ENCODE measurements around the gene CX3CL1. TPM values are rescaled to one million over a fixed set of nuclear protein-coding genes. Genes with fewer than 3 reads are reported as not detected.

Gene CX3CL1
- polyA plus RNA-seq: 0.45 to 0.71 TPM (median 0.47 TPM) in 3 replicates
- not detected for polyA plus RNA-seq (2011; ENCODE audit: low read depth)
- 0.22 and 0.42 TPM in 2 replicates for polyA plus RNA-seq (2011; cell fraction: cytosol; rRNA removed)
- 0.83 and 1.3 TPM in 2 replicates for polyA plus RNA-seq (2011; cell fraction: nucleus; rRNA removed)
- polyA plus RNA-seq (2012; ENCODE audit: low replicate concordance): 0.14 and 0.76 TPM in 2 replicates
- polyA minus RNA-seq: 0.40 to 0.48 TPM (median 0.43 TPM) in 3 replicates
- polyA minus RNA-seq (2011; cell fraction: cytosol; rRNA and poly(A)+ RNA removed): 0.58 TPM
- 0.21 and 0.93 TPM in 2 replicates for polyA minus RNA-seq (2011; cell fraction: nucleus; rRNA and poly(A)+ RNA removed)

DNA sequence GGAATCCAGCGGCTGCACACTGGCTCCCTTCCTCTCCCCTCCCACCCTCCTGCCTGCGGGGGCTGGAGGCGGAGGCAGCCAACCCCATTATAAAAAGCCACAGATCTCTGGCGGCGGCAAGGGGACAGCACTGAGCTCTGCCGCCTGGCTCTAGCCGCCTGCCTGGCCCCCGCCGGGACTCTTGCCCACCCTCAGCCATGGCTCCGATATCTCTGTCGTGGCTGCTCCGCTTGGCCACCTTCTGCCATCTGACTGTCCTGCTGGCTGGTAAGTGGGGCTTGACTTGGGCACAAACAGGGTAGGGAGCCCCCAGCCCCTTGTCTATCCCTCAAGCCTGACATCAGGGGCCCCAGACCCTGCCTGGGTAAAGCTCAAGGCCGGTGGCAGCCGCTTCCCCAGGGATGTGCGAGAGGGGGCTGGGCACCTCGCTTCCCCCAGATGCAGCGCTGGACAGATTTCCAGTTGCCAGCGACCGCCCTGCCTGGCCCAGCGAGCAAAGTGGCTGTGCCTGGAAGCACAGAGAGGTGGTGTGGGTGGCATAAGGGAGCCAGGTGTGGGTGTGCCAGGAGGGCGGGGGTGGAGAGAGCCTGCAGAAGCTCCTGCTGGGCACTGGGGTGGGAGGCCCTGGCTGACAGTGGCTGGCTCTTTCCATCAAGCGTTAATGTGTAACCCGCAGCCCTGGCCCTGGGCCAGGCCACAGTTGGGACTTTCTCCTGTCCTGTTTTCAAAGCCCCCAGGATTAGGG, at the start of gene CX3CL1:
Gene CX3CL1, plus strand, starts transcription at position 119 of the 745 bp plus-strand sequence. Its CDS starts 79 bp downstream, at position 198.
- H3K27ac ChIP-seq (ENCODE audit: control insufficient read depth, insufficient read depth, low read length): no peak within 1 kb of the TSS
- peak within 1 kb of the TSS in 1 of 3 experiments; percentile 29 for H3K4me3 ChIP-seq (ENCODE audit: control insufficient read depth in 2 of 3, extremely low read depth in 1 of 3, insufficient read depth in 2 of 3, low read depth in 1 of 3, low read length in 3 of 3)
- peak within 1 kb of the TSS; percentile 41 for H3K4me2 ChIP-seq (ENCODE audit: control insufficient read depth, extremely low read depth, insufficient read depth, low read depth, low read length)
- no peaks in the 10 kb centered on the region for H3K9me3 ChIP-seq (ENCODE audit: control insufficient read depth, low read depth, low read length)
- H4K20me1 ChIP-seq (ENCODE audit: control insufficient read depth, extremely low read depth, insufficient read depth, low read length): no peaks in the 10 kb centered on the region
- FAIRE-seq (no peak), DNase-seq (ENCODE audit: low read depth, low spot score) (no peak)
- H2AFZ ChIP-seq (ENCODE audit: control insufficient read depth, low read length): peak within 1 kb of the TSS; percentile 42
- no peaks in the 10 kb centered on the region for H3K27me3 ChIP-seq (ENCODE audit: control insufficient read depth, extremely low read depth, insufficient read depth, low read length)
- H3K9ac ChIP-seq (ENCODE audit: control insufficient read depth, extremely low read depth, insufficient read depth, low read length): peak within 1 kb of the TSS; percentile 13
- H3K36me3 ChIP-seq (ENCODE audit: control insufficient read depth in 2 of 2, extremely low read depth in 1 of 2, insufficient read depth in 2 of 2, low read length in 2 of 2): no peaks in the 10 kb centered on the region
- H3K79me2 ChIP-seq (ENCODE audit: control insufficient read depth, insufficient read depth, low read length): no peaks in the 10 kb centered on the region
- TF ChIP-seq, protein P1, sequence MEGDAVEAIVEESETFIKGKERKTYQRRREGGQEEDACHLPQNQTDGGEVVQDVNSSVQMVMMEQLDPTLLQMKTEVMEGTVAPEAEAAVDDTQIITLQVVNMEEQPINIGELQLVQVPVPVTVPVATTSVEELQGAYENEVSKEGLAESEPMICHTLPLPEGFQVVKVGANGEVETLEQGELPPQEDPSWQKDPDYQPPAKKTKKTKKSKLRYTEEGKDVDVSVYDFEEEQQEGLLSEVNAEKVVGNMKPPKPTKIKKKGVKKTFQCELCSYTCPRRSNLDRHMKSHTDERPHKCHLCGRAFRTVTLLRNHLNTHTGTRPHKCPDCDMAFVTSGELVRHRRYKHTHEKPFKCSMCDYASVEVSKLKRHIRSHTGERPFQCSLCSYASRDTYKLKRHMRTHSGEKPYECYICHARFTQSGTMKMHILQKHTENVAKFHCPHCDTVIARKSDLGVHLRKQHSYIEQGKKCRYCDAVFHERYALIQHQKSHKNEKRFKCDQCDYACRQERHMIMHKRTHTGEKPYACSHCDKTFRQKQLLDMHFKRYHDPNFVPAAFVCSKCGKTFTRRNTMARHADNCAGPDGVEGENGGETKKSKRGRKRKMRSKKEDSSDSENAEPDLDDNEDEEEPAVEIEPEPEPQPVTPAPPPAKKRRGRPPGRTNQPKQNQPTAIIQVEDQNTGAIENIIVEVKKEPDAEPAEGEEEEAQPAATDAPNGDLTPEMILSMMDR (optimal IDR thresholded peaks at IDR 0.05 in 1 of 3, IDR thresholded peaks at IDR 0.05 in 1 of 3, conservative IDR thresholded peaks at IDR 0.05 in 1 of 3; ENCODE audit: extremely low read depth in 1 of 3, insufficient read depth in 2 of 3, low read length in 3 of 3): no peak
- TF ChIP-seq EZH2 (IDR thresholded peaks at IDR 0.05; ENCODE audit: low read length): no peak
- dilution Hi-C loops (cut with MboI; ENCODE audit: extremely low pct_ligation_motif_present, low sequenced_read_pairs): no loop called here
- H3K9me1 ChIP-seq (ENCODE audit: control insufficient read depth, extremely low read depth, insufficient read depth, low read length): no peaks in the 10 kb centered on the region
- H3K4me1 ChIP-seq (ENCODE audit: control insufficient read depth, extremely low read depth, insufficient read depth, low read length): peaks cover 38% of the 10 kb centered on the region

DNA sequence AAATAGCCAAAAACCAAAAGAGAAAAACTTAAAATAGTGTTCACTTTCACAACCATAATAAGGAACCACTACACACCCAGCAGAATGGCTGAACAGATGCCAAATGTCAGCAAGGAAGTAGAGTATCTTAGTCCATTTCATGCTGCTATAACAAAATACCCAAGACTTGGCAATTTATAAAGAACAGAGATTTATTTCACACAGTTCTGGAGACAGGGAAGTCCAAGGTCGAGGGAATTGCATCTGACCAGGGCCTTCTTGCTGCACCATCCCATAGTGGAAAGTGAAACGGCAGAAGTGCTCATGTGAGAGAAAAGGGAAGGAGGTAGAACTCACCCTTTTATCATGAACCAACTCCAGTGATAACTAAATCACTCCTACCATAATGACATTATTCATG, 47.5 kb upstream of the CX3CL1 start:
- DNase-seq (ENCODE audit: low read depth, low spot score) (no peak), FAIRE-seq (no peak)
- H3K27me3 ChIP-seq (ENCODE audit: control insufficient read depth, extremely low read depth, insufficient read depth, low read length): no peaks in the 10 kb centered on the region
- H3K4me1 ChIP-seq (ENCODE audit: control insufficient read depth, extremely low read depth, insufficient read depth, low read length): no peaks in the 10 kb centered on the region
- dilution Hi-C loops (cut with MboI; ENCODE audit: extremely low pct_ligation_motif_present, low sequenced_read_pairs): no loop called here
- no peaks in the 10 kb centered on the region for H3K9me1 ChIP-seq (ENCODE audit: control insufficient read depth, extremely low read depth, insufficient read depth, low read length)
- no peak for TF ChIP-seq EZH2 (IDR thresholded peaks at IDR 0.05; ENCODE audit: low read length)
- TF ChIP-seq, protein P1 (optimal IDR thresholded peaks at IDR 0.05 in 1 of 3, IDR thresholded peaks at IDR 0.05 in 1 of 3, conservative IDR thresholded peaks at IDR 0.05 in 1 of 3; ENCODE audit: extremely low read depth in 1 of 3, insufficient read depth in 2 of 3, low read length in 3 of 3): no peak
- no peaks in the 10 kb centered on the region for H3K36me3 ChIP-seq (ENCODE audit: control insufficient read depth in 2 of 2, extremely low read depth in 1 of 2, insufficient read depth in 2 of 2, low read length in 2 of 2)
- H3K9ac ChIP-seq (ENCODE audit: control insufficient read depth, extremely low read depth, insufficient read depth, low read length): no peak overlapping the region
- H4K20me1 ChIP-seq (ENCODE audit: control insufficient read depth, extremely low read depth, insufficient read depth, low read length): no peaks in the 10 kb centered on the region
- H3K4me3 ChIP-seq (ENCODE audit: control insufficient read depth in 2 of 3, extremely low read depth in 1 of 3, insufficient read depth in 2 of 3, low read depth in 1 of 3, low read length in 3 of 3): no peak overlapping the region
- no peak overlapping the region for H3K4me2 ChIP-seq (ENCODE audit: control insufficient read depth, extremely low read depth, insufficient read depth, low read depth, low read length)
- H2AFZ ChIP-seq (ENCODE audit: control insufficient read depth, low read length): no peak overlapping the region
- H3K9me3 ChIP-seq (ENCODE audit: control insufficient read depth, low read depth, low read length): no peaks in the 10 kb centered on the region
- no peaks in the 10 kb centered on the region for H3K79me2 ChIP-seq (ENCODE audit: control insufficient read depth, insufficient read depth, low read length)
- no peak overlapping the region for H3K27ac ChIP-seq (ENCODE audit: control insufficient read depth, insufficient read depth, low read length)

Data from keratinocyte (primary cell).